Progenitor cell of endocrine pancreas (in vitro differentiated cells): ENCODE data around the gene ZFR. TPM values are rescaled to one million over a fixed set of nuclear protein-coding genes. Genes with fewer than 3 reads are reported as not detected.

Source experiments
- DNase-seq: peaks from one replicate; pipeline ENCODE4 v3.0.0; 2021; ENCODE audit warnings: low spot score; ENCODE audit not compliant: unreplicated experiment
- H3K27ac Mint-ChIP-seq: 2 replicates; pipeline ENCODE4 v1.8.0; 2021; ENCODE audit warnings: mild to moderate bottlenecking, moderate library complexity, mixed read lengths
- H3K27me3 Mint-ChIP-seq: 2 replicates; pipeline ENCODE4 v1.8.0; 2021; ENCODE audit warnings: mixed read lengths
- H3K36me3 Mint-ChIP-seq: 2 replicates; pipeline ENCODE4 v1.8.0; 2022; ENCODE audit warnings: mixed read lengths; ENCODE audit not compliant: insufficient read depth
- H3K4me1 Mint-ChIP-seq: 2 replicates; pipeline ENCODE4 v1.8.0; 2021; ENCODE audit warnings: low read depth, mixed read lengths
- H3K4me3 Mint-ChIP-seq: 2 replicates; pipeline ENCODE4 v1.8.0; 2021; ENCODE audit warnings: low read depth, mild to moderate bottlenecking, moderate library complexity, mixed read lengths
- H3K9me3 Mint-ChIP-seq: 2 replicates; pipeline ENCODE4 v1.8.0; 2021; ENCODE audit warnings: low read depth, mixed read lengths
- total RNA-seq: library from RNA; stranded (reverse); gene quantifications from 2 replicates; pipeline ENCODE4 v1.2.1, GENCODE V29; 2021
- TF ChIP-seq, protein P1 (sequence below): fragments of 200-600 bp; sonication (generic); IDR thresholded peaks from one replicate; pipeline ENCODE4 v1.5.0; 2021; ENCODE audit warnings: antibody characterized with exemption, mild to moderate bottlenecking; ENCODE audit not compliant: unreplicated experiment

ZFR gene
- total RNA-seq, 1 donor from 2014 or later: 75.6 TPM

DNA sequence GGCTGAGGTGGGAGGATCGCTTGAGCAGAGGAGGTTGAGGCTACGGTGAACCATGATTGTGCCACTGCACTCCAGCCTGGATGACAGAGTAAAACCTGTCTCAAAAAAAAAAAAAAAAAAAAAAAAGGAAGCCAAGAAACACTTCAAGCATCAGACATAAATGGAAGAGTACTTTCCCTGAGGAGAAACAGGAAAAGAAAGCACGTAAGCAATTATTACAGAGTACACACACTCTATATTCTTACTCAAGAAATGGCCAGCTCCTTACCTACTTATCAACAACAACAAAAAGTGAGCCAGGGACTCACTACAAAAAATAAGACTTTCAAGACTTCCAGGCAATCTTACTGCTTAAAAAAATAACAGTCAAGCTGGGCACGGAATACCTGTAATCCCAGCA, 21.8 kb downstream of the ZFR start:
- H3K27me3 Mint-ChIP-seq: no peaks in the 10 kb centered on the region
- no peak overlapping the region for H3K4me3 Mint-ChIP-seq
- no peak overlapping the region for H3K27ac Mint-ChIP-seq
- DNase-seq: no peak
- peaks cover 30% of the 10 kb centered on the region for H3K36me3 Mint-ChIP-seq
- H3K9me3 Mint-ChIP-seq: peaks cover 13% of the 10 kb centered on the region
- no peaks in the 10 kb centered on the region for H3K4me1 Mint-ChIP-seq
- TF ChIP-seq, protein P1, sequence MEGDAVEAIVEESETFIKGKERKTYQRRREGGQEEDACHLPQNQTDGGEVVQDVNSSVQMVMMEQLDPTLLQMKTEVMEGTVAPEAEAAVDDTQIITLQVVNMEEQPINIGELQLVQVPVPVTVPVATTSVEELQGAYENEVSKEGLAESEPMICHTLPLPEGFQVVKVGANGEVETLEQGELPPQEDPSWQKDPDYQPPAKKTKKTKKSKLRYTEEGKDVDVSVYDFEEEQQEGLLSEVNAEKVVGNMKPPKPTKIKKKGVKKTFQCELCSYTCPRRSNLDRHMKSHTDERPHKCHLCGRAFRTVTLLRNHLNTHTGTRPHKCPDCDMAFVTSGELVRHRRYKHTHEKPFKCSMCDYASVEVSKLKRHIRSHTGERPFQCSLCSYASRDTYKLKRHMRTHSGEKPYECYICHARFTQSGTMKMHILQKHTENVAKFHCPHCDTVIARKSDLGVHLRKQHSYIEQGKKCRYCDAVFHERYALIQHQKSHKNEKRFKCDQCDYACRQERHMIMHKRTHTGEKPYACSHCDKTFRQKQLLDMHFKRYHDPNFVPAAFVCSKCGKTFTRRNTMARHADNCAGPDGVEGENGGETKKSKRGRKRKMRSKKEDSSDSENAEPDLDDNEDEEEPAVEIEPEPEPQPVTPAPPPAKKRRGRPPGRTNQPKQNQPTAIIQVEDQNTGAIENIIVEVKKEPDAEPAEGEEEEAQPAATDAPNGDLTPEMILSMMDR: no peak

DNA sequence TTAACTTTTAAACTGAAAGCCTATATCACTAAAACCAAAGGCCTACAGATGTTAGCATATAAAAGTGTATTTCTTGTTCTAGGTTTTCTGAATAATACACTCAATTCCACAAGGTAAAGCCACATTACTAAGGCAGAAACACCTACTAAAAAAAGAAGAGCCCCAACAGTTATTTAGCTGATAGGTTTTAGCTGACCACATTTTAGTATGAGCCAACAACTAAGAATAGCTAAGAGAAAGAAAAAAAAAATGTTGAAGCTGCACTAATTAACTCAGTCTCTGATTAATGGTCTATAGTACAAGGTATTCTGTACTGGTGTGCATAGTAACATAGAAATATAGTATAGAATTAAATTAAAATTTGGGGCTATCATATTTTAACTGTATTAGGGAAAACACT, 23.5 kb downstream of the ZFR start:
- peaks cover 21% of the 10 kb centered on the region for H3K36me3 Mint-ChIP-seq
- TF ChIP-seq, protein P1: no peak
- no peaks in the 10 kb centered on the region for H3K4me1 Mint-ChIP-seq
- DNase-seq: no peak
- H3K9me3 Mint-ChIP-seq: peaks cover 4% of the 10 kb centered on the region
- H3K4me3 Mint-ChIP-seq: no peak overlapping the region
- H3K27me3 Mint-ChIP-seq: no peaks in the 10 kb centered on the region
- no peak overlapping the region for H3K27ac Mint-ChIP-seq

DNA sequence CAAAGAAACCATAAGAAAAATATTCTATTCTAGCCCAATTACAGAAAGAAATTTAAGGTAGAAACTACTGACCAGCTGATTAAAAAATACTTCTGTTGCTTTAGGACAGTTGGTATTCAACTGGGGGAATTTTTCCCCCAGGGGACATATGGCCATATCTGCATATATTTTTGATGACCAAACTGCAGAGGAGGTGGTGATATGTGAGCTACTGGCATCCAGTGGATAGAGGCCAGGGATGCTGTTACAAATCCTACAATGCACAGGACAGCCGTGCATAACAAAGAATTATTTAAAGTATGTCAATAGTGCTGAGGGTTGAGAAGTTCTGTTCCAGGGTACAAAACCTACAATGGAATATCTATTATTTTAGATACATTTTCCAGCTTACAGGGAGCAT, 24.0 kb downstream of the ZFR start:
- TF ChIP-seq, protein P1: no peak
- Mint-ChIP-seq H3K27me3 (no peaks in the 10 kb centered on the region), H3K9me3 (peaks cover 4% of the 10 kb centered on the region), H3K36me3 (peaks cover 20% of the 10 kb centered on the region), H3K27ac (no peak overlapping the region), H3K4me3 (no peak overlapping the region), H3K4me1 (no peaks in the 10 kb centered on the region)
- DNase-seq: no peak

DNA sequence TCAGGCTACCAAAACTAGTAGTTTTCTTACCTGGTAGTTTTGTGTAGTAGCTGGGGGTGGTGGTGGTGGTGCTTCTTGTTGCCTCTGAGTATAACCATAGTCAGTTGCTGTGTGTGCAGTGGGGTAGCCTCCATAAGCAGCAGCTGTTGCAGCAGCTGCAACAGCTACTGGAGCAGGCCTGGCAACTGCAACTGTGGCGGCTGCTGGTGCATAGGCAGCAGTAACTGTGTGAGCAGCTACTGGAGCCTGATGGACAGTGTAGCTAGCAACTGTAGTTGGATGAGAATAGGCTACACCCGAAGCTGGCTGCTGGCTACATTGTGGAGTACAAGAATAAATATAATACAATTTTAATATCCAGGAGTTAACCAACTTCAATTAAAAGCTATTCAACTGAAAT, 24.7 kb downstream of the ZFR start:
- Mint-ChIP-seq H3K4me1 (peaks cover 1% of the 10 kb centered on the region), H3K4me3 (no peak overlapping the region), H3K36me3 (peaks cover 20% of the 10 kb centered on the region), H3K27ac (no peak overlapping the region), H3K9me3 (peaks cover 2% of the 10 kb centered on the region), H3K27me3 (no peaks in the 10 kb centered on the region)
- TF ChIP-seq, protein P1: no peak
- DNase-seq: no peak

DNA sequence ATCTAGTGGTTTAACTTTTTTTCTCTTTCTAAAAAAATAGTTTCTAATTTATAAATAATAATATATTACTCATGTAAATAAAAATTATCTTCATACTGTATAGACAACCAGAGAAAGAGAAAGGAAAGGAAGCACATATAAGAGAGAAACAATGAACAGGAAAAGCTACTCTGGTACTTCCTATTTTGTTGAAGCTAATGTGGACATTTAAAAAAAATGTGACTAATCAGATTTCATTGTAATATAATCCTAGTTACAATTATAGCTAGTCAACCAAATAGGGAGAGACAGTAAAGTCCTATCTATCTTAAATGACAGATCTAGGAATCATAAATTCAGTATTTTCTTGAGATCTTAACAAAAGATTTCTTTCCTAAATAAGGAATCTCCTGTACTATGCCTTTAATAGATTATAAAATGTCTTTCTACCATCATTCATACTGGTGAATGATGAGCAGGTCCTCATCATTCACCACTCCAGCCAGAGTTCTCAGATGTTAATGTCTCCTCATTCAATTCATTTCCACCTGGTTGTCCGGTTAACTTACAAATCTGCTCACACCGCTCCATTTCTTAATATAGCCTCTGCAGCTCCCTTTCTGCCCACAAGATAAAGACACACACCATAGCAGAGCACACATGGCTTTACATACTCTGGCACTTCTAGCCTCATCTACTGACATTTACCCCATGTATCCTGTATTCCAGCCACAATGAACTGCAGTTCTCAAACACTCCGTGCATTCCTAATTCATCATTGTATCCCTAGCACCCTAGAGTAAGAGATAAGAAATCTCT, 30.9 kb downstream of the ZFR start:
- Mint-ChIP-seq H3K27ac (peak overlapping the region; percentile 21), H3K4me3 (no peak overlapping the region), H3K36me3 (peaks cover 31% of the 10 kb centered on the region), H3K9me3 (no peaks in the 10 kb centered on the region), H3K27me3 (no peaks in the 10 kb centered on the region), H3K4me1 (peaks cover 8% of the 10 kb centered on the region)
- TF ChIP-seq, protein P1: no peak
- no peak for DNase-seq
